ENCODE measurements around the gene PRLH. TPM values are rescaled to one million over a fixed set of nuclear protein-coding genes. Genes with fewer than 3 reads are reported as not detected.

The PRLH gene
- total and polyA plus RNA-seq, 8 donors: not detected

GRCh38 chr2:237571551-237571950, 5.2 kb downstream of the PRLH start:
- peaks cover 4 to 17% of the 10 kb centered on the region in 2 donors for H3K4me1 ChIP-seq
- no peak overlapping the region for H3K27ac ChIP-seq
- no peaks in the 10 kb centered on the region for H3K36me3 ChIP-seq
- H3K4me3 ChIP-seq: no peak overlapping the region
- H3K9me3 ChIP-seq: no peaks in the 10 kb centered on the region
- ATAC-seq (no peak), DNase-seq (no peak)
- H3K27me3 ChIP-seq: no peaks in the 10 kb centered on the region
- no peak for TF ChIP-seq CTCF (IDR thresholded peaks at IDR 0.05)
- intact Hi-C loops (cut with DNase I): loop anchor here in 1 of 2 donors (5.0 kb wide), 2 partner anchors 59 to 449 kb away; no protein-coding TSS in a partner anchor

- TF ChIP-seq CTCF (IDR thresholded peaks at IDR 0.05): peak; percentile 95 to 98
- H3K4me3 ChIP-seq: no peak overlapping the region
- no peaks in the 10 kb centered on the region for H3K27me3 ChIP-seq
- H3K9me3 ChIP-seq: no peaks in the 10 kb centered on the region
- intact Hi-C loops (cut with DNase I): loop anchor here in 1 of 2 donors (5.0 kb wide), 2 partner anchors 60 to 450 kb away; no protein-coding TSS in a partner anchor
- DNase-seq (peak; percentile 82 to 96 (median 92)), ATAC-seq (peak; percentile 93)
- no peaks in the 10 kb centered on the region for H3K36me3 ChIP-seq
- no peak overlapping the region for H3K27ac ChIP-seq
- peaks cover 4 to 17% of the 10 kb centered on the region in 2 donors for H3K4me1 ChIP-seq
Observed at GRCh38 chr2:237572021-237572741, 5.8 kb downstream of the PRLH start.

GRCh38 chr2:237572742-237573101, 6.3 kb downstream of the PRLH start:
- ATAC-seq (no peak), DNase-seq (no peak)
- no peak for TF ChIP-seq CTCF (IDR thresholded peaks at IDR 0.05)
- H3K4me1 ChIP-seq: peaks cover 4 to 17% of the 10 kb centered on the region in 2 donors
- intact Hi-C loops (cut with DNase I): loop anchor here in 1 of 2 donors (5.0 kb wide), 2 partner anchors 60 to 450 kb away; no protein-coding TSS in a partner anchor
- no peaks in the 10 kb centered on the region for H3K36me3 ChIP-seq
- no peaks in the 10 kb centered on the region for H3K27me3 ChIP-seq
- no peaks in the 10 kb centered on the region for H3K9me3 ChIP-seq
- H3K27ac ChIP-seq: no peak overlapping the region
- no peak overlapping the region for H3K4me3 ChIP-seq

GRCh38 chr2:237573721-237574415, 7.5 kb downstream of the PRLH start:
- no peak for DNase-seq
- H3K36me3 ChIP-seq: no peaks in the 10 kb centered on the region
- no peaks in the 10 kb centered on the region for H3K9me3 ChIP-seq
- no peak overlapping the region for H3K4me3 ChIP-seq
- no peak for ATAC-seq
- intact Hi-C loops (cut with DNase I): loop anchor here in 1 of 2 donors (5.0 kb wide), 2 partner anchors 62 to 452 kb away; no protein-coding TSS in a partner anchor
- no peak for TF ChIP-seq CTCF (IDR thresholded peaks at IDR 0.05)
- H3K4me1 ChIP-seq: peaks cover 4 to 17% of the 10 kb centered on the region in 2 donors
- no peak overlapping the region for H3K27ac ChIP-seq
- no peaks in the 10 kb centered on the region for H3K27me3 ChIP-seq

GRCh38 chr2:237574467-237574866, 8.1 kb downstream of the PRLH start:
- Histone ChIP-seq H3K9me3 (no peaks in the 10 kb centered on the region), H3K36me3 (no peaks in the 10 kb centered on the region), H3K4me1 (peaks cover 4 to 17% of the 10 kb centered on the region in 2 donors), H3K27ac (no peak overlapping the region), H3K4me3 (no peak overlapping the region), H3K27me3 (no peaks in the 10 kb centered on the region)
- DNase-seq (no peak), ATAC-seq (no peak)
- no peak for TF ChIP-seq CTCF (IDR thresholded peaks at IDR 0.05)
- intact Hi-C loops (cut with DNase I): loop anchor here in 1 of 2 donors (5.0 kb wide), 2 partner anchors 62 to 452 kb away; no protein-coding TSS in a partner anchor
